ENCODE data around the gene CPTP. TPM values are rescaled to one million over a fixed set of nuclear protein-coding genes. Genes with fewer than 3 reads are reported as not detected.

CPTP gene
- total and polyA plus RNA-seq, 2 of the 13 experiments (the other 11 are each of a cell fraction or from before 2014, with no cell fraction given): 5.5 to 9.3 TPM

GRCh38 chr1:1358433-1359271 is 34.0 kb downstream of the CPTP start, which contains the start of gene MXRA8 (continued):
- TF ChIP-seq ZMAT3 (CRISPR knock-in tag; conservative IDR thresholded peaks at IDR 0.05) (peak; percentile 71; the same call in 1 of the 2 replicates), SRSF1 (optimal IDR thresholded peaks at IDR 0.05; ENCODE audit: low read depth, low read length) (peak; percentile 94), ZNF629 (CRISPR knock-in tag; conservative IDR thresholded peaks at IDR 0.05) (no peak), PCBP2 (optimal IDR thresholded peaks at IDR 0.05; ENCODE audit: low read depth, low read length, poor library complexity, severe bottlenecking) (no peak), ZNF737 (CRISPR knock-in tag; IDR thresholded peaks at IDR 0.05; ENCODE audit: borderline replicate concordance) (no peak), ZNF569 (CRISPR knock-in tag; IDR thresholded peaks at IDR 0.05; ENCODE audit: borderline replicate concordance) (no peak), ZHX2 (IDR thresholded peaks at IDR 0.05; ENCODE audit: low read depth) (no peak), ZHX2 (CRISPR knock-in tag; IDR thresholded peaks at IDR 0.05; ENCODE audit: borderline replicate concordance) (no peak), BHLHE40 (IDR thresholded peaks at IDR 0.05; ENCODE audit: low read length) (no peak), ZNF562 (CRISPR knock-in tag; IDR thresholded peaks at IDR 0.05; ENCODE audit: borderline replicate concordance) (no peak), NCOR1 (IDR thresholded peaks at IDR 0.05; ENCODE audit: borderline replicate concordance, low read length) (no peak), ZBTB7A (CRISPR knock-in tag; IDR thresholded peaks at IDR 0.05) (peak; percentile 88), RNF2 (conservative IDR thresholded peaks at IDR 0.05; ENCODE audit: low read depth) (no peak), PAF1 (CRISPR knock-in tag; IDR thresholded peaks at IDR 0.05) (no peak), ZNF780A (CRISPR knock-in tag; IDR thresholded peaks at IDR 0.05) (no peak), ZNF678 (CRISPR knock-in tag; IDR thresholded peaks at IDR 0.05) (no peak), IRF9 (CRISPR knock-in tag; IDR thresholded peaks at IDR 0.05; ENCODE audit: borderline replicate concordance) (no peak), KDM2A (CRISPR knock-in tag; IDR thresholded peaks at IDR 0.05; ENCODE audit: borderline replicate concordance, low read depth) (no peak), HNF1B (CRISPR knock-in tag; IDR thresholded peaks at IDR 0.05) (peak; percentile 38; the same call in 1 of the 2 replicates), RBM22 (optimal IDR thresholded peaks at IDR 0.05; ENCODE audit: low read length) (no peak), BCL6 (CRISPR knock-in tag; IDR thresholded peaks at IDR 0.05) (no peak; the same call in 1 of the 2 replicates), RFX1 (IDR thresholded peaks at IDR 0.05) (no peak), FOXK1 (CRISPR knock-in tag; IDR thresholded peaks at IDR 0.05; ENCODE audit: borderline replicate concordance, low read depth) (no peak)
